Smooth muscle cell (in vitro differentiated cells): ENCODE results near the gene MASTL. TPM values are rescaled to one million over a fixed set of nuclear protein-coding genes. Genes with fewer than 3 reads are reported as not detected.

ENCODE experiments used
- DNase-seq: peaks from one replicate; lab custom pipeline; 2025; ENCODE audit not compliant: unreplicated experiment; lab: John Stamatoyannopoulos, UW
- H2AFZ ChIP-seq: fragments of 200-600 bp; sonication (generic); 2 replicates; pipeline ENCODE4 v1.6.0; 2016; ENCODE audit warnings: antibody characterized with exemption, low read depth, mild to moderate bottlenecking
- H3F3A ChIP-seq: fragments of 200-600 bp; sonication (generic); 2 replicates; pipeline ENCODE4 v1.6.0; 2017; ENCODE audit warnings: antibody characterized with exemption, low read depth
- H3K27ac ChIP-seq: fragments of 200-600 bp; sonication (generic); 2 replicates; pipeline ENCODE4 v1.5.1; 2016; ENCODE audit warnings: low read depth, mild to moderate bottlenecking
- H3K27me3 ChIP-seq: fragments of 200-600 bp; sonication (generic); 2 replicates; pipeline ENCODE4 v1.6.1; 2016; ENCODE audit warnings: low read depth, mild to moderate bottlenecking
- H3K36me3 ChIP-seq: fragments of 200-600 bp; sonication (generic); 2 replicates; pipeline ENCODE4 v1.5.1; 2016; ENCODE audit warnings: low read depth
- H3K4me1 ChIP-seq: fragments of 200-600 bp; sonication (generic); 2 replicates; pipeline ENCODE4 v1.5.1; 2016; ENCODE audit warnings: low read depth
- H3K4me2 ChIP-seq: fragments of 200-600 bp; sonication (generic); 2 replicates; pipeline ENCODE4 v1.6.0; 2016; ENCODE audit warnings: mild to moderate bottlenecking
- H3K4me3 ChIP-seq: fragments of 200-600 bp; sonication (generic); 2 replicates; pipeline ENCODE4 v1.5.1; 2016; ENCODE audit warnings: mild to moderate bottlenecking
- H3K79me2 ChIP-seq: fragments of 200-600 bp; sonication (generic); 2 replicates; pipeline ENCODE4 v1.6.0; 2016; ENCODE audit warnings: low read depth, mild to moderate bottlenecking
- H3K9ac ChIP-seq: fragments of 200-600 bp; sonication (generic); 2 replicates; pipeline ENCODE4 v1.6.0; 2016; ENCODE audit warnings: low read depth
- H3K9me3 ChIP-seq: fragments of 200-600 bp; sonication (generic); replicated peaks from 2 replicates; pipeline ENCODE4 v1.5.1; 2016; ENCODE audit warnings: low read depth
- H4K20me1 ChIP-seq: fragments of 200-600 bp; sonication (generic); 2 replicates; pipeline ENCODE4 v1.6.0; 2016; ENCODE audit warnings: low read depth
- WGBS: methylation state at CpG from one replicate; pipeline ENCODE4 v1.1.7; 2016; ENCODE audit warnings: low lambda C conversion rate; 5-methylcytosine and 5-hydroxymethylcytosine counted together
- polyA plus RNA-seq: library from polyadenylated mRNA; unstranded; fragments of >200 nt; fragmentation: Nextera tagmentation; extraction: Ambion mirVana; gene quantifications from 2 replicates; pipeline ENCODE4 v1.2.1, GENCODE V29; 2016
- total RNA-seq: library from RNA; depleted of rRNA; stranded (reverse); fragments of >200 nt; gene quantifications from 2 replicates; pipeline ENCODE4 v1.2.3, GENCODE V29; 2014
- TF ChIP-seq, protein P1 (sequence below): fragments of 200-600 bp; sonication (generic); IDR thresholded peaks from 2 replicates; pipeline ENCODE4 v1.5.1; 2017; ENCODE audit warnings: borderline replicate concordance, mild to moderate bottlenecking, antibody characterized with exemption; ENCODE audit not compliant: insufficient read depth, poor library complexity, severe bottlenecking

The MASTL gene
- total and polyA plus RNA-seq, 2 experiments from 2014 or later = 9.6 to 19.1 TPM

DNA sequence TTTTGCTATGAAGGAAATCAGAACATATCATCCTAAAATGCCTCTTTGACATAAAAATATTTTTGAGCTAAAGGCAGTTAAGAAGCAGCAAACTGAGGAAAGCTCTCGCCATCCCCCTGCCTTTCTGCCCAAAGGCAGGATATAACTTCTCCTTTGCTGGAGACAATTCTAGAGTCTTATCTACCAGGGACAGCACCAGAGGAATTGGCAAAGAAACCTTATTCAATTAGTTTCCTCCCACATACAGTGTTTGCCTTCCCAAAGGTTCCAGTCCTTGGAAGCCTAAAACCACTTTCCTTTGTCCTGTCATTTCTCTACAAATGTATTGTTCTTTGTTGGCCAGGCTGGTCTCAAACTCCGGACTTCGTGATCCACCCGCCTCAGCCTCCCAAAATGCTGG is 33.7 kb downstream of the MASTL start:
- Histone ChIP-seq H3F3A (peaks cover 5% of the 10 kb centered on the region), H3K27ac (no peak overlapping the region), H3K79me2 (no peaks in the 10 kb centered on the region), H3K27me3 (no peaks in the 10 kb centered on the region), H4K20me1 (no peaks in the 10 kb centered on the region), H3K4me3 (no peak overlapping the region), H3K36me3 (no peaks in the 10 kb centered on the region), H3K9me3 (no peaks in the 10 kb centered on the region), H3K9ac (no peak overlapping the region), H2AFZ (no peak overlapping the region), H3K4me2 (no peak overlapping the region), H3K4me1 (no peaks in the 10 kb centered on the region)
- TF ChIP-seq, protein P1, sequence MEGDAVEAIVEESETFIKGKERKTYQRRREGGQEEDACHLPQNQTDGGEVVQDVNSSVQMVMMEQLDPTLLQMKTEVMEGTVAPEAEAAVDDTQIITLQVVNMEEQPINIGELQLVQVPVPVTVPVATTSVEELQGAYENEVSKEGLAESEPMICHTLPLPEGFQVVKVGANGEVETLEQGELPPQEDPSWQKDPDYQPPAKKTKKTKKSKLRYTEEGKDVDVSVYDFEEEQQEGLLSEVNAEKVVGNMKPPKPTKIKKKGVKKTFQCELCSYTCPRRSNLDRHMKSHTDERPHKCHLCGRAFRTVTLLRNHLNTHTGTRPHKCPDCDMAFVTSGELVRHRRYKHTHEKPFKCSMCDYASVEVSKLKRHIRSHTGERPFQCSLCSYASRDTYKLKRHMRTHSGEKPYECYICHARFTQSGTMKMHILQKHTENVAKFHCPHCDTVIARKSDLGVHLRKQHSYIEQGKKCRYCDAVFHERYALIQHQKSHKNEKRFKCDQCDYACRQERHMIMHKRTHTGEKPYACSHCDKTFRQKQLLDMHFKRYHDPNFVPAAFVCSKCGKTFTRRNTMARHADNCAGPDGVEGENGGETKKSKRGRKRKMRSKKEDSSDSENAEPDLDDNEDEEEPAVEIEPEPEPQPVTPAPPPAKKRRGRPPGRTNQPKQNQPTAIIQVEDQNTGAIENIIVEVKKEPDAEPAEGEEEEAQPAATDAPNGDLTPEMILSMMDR = no peak
- 98% methylated on average over 4 of the region's 4 CpGs for WGBS
- DNase-seq = no peak

DNA sequence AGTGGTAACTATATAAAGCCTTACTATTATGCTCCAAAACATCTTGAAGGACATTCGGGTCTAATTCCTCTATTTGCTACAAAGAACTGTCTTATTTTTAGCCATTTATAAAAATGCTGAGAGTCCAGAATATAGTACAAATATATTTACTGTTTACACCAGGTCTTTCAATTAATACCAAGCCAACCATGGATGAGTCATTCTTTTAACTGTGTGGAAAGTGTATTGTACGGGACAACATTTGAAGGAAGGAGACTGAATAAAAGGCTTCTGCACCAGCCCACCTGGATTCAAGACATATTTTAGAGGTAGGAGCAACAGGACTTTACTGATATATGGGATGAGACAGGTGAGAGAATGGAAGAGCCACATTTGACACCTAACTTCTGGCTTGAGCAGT is 35.4 kb downstream of the MASTL start:
- no peaks in the 10 kb centered on the region for H4K20me1 ChIP-seq
- H3K4me2 ChIP-seq = no peak overlapping the region
- DNase-seq = no peak
- no peak overlapping the region for H3K4me3 ChIP-seq
- no peaks in the 10 kb centered on the region for H3K36me3 ChIP-seq
- H3K27ac ChIP-seq = no peak overlapping the region
- no peaks in the 10 kb centered on the region for H3K9me3 ChIP-seq
- WGBS = 89% methylated on average over 2 of the region's 2 CpGs
- H3K79me2 ChIP-seq = no peaks in the 10 kb centered on the region
- H2AFZ ChIP-seq = no peak overlapping the region
- H3K27me3 ChIP-seq = no peaks in the 10 kb centered on the region
- TF ChIP-seq, protein P1 = no peak
- H3K9ac ChIP-seq = no peak overlapping the region
- H3K4me1 ChIP-seq = no peaks in the 10 kb centered on the region
- peaks cover 5% of the 10 kb centered on the region for H3F3A ChIP-seq

DNA sequence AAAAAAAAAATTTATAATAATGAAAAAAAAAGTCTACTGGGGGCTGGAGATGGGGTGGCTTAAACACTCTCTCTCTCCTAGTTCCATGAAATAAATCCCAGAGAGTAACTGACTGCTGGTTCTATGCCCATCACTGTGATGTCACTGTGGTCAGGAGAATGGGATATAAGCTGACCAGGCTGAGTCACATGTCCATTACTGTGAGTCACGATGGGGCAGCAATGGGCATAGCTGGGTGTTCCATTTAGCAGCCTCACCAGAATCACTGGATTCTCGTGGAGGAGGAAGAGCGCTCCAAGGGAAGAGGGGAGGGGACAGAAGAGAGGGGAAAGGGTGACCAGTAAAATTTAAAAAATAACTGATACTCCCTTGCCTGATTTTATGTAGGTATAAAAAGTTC is 37.1 kb downstream of the MASTL start:
- Histone ChIP-seq H3K27ac (peak overlapping the region; percentile 37), H3K9me3 (no peaks in the 10 kb centered on the region), H3F3A (no peaks in the 10 kb centered on the region), H2AFZ (no peak overlapping the region), H4K20me1 (no peaks in the 10 kb centered on the region), H3K4me3 (no peak overlapping the region), H3K79me2 (no peaks in the 10 kb centered on the region), H3K36me3 (no peaks in the 10 kb centered on the region), H3K9ac (no peak overlapping the region), H3K4me1 (no peaks in the 10 kb centered on the region), H3K27me3 (no peaks in the 10 kb centered on the region), H3K4me2 (no peak overlapping the region)
- WGBS = 39% methylated on average over 3 of the region's 3 CpGs
- TF ChIP-seq, protein P1 = no peak
- DNase-seq = no peak

GRCh38 chr10:27197980-27198620 is 42.9 kb downstream of the MASTL start:
- no peak overlapping the region for H3K4me3 ChIP-seq
- no peak overlapping the region for H3K4me2 ChIP-seq
- H3K79me2 ChIP-seq = no peaks in the 10 kb centered on the region
- no peaks in the 10 kb centered on the region for H3K27me3 ChIP-seq
- no peak overlapping the region for H2AFZ ChIP-seq
- H3F3A ChIP-seq = no peaks in the 10 kb centered on the region
- no peaks in the 10 kb centered on the region for H3K9me3 ChIP-seq
- 97% methylated on average over 2 of the region's 2 CpGs for WGBS
- no peak overlapping the region for H3K9ac ChIP-seq
- H3K36me3 ChIP-seq = peaks cover 5% of the 10 kb centered on the region
- TF ChIP-seq, protein P1 = no peak
- H3K27ac ChIP-seq = no peak overlapping the region
- DNase-seq = no peak
- H4K20me1 ChIP-seq = no peaks in the 10 kb centered on the region
- H3K4me1 ChIP-seq = no peaks in the 10 kb centered on the region
